GM23338 (cell line): ENCODE data around the gene CD28. TPM values are rescaled to one million over a fixed set of nuclear protein-coding genes. Genes with fewer than 3 reads are reported as not detected.

Experiments
- ATAC-seq: fragments of 200-7000 bp; cut with Tn5 transposase; 3 replicates; pipeline ENCODE4 v1.9.1; 2020
- DNase-seq: peaks from one replicate; pipeline ENCODE4 v3.0.0-alpha.2; 2015; ENCODE audit warnings: low spot score
- H2AFZ ChIP-seq: fragments of 200-600 bp; sonication (generic); 2 replicates; pipeline ENCODE4 v1.8.0; 2016; ENCODE audit warnings: antibody characterized with exemption, mild to moderate bottlenecking, moderate library complexity
- H3F3A ChIP-seq: fragments of 200-600 bp; sonication (generic); replicated peaks from 2 replicates; pipeline ENCODE4 v1.8.0; 2017; ENCODE audit warnings: antibody characterized with exemption, mixed run types, low read depth
- H3K27ac ChIP-seq: fragments of 200-600 bp; sonication (generic); 2 replicates; pipeline ENCODE4 v1.6.1; 2016; ENCODE audit warnings: low read depth
- H3K27me3 ChIP-seq: fragments of 200-600 bp; sonication (generic); 2 replicates; pipeline ENCODE4 v1.8.0; 2016; ENCODE audit warnings: mild to moderate bottlenecking, mixed run types, moderate library complexity; ENCODE audit not compliant: insufficient read depth
- H3K36me3 ChIP-seq: fragments of 200-600 bp; sonication (generic); 2 replicates; pipeline ENCODE4 v1.8.0; 2016; ENCODE audit warnings: mild to moderate bottlenecking; ENCODE audit not compliant: insufficient read depth
- H3K4me1 ChIP-seq: fragments of 200-600 bp; sonication (generic); 2 replicates; pipeline ENCODE4 v1.8.0; 2016; ENCODE audit warnings: mild to moderate bottlenecking, moderate library complexity; ENCODE audit not compliant: insufficient read depth
- H3K4me2 ChIP-seq: fragments of 200-600 bp; sonication (generic); 2 replicates; pipeline ENCODE4 v1.7.1; 2017; ENCODE audit warnings: mixed run types
- H3K4me3 ChIP-seq: fragments of 200-600 bp; sonication (generic); 2 replicates; pipeline ENCODE4 v1.6.1; 2016; ENCODE audit warnings: mixed run types
- H3K79me2 ChIP-seq: fragments of 200-600 bp; sonication (generic); replicated peaks from 2 replicates; pipeline ENCODE4 v1.8.0; 2017; ENCODE audit warnings: mild to moderate bottlenecking; ENCODE audit not compliant: insufficient read depth
- H3K9me2 ChIP-seq: fragments of 200-600 bp; sonication (generic); 2 replicates; pipeline ENCODE4 v1.8.0; 2017; ENCODE audit not compliant: insufficient read depth
- H4K20me1 ChIP-seq: fragments of 200-600 bp; sonication (generic); replicated peaks from 2 replicates; pipeline ENCODE4 v1.8.0; 2017; ENCODE audit warnings: mild to moderate bottlenecking; ENCODE audit not compliant: insufficient read depth
- H3K27ac Mint-ChIP-seq: 2 replicates; pipeline ENCODE4 v1.8.0; 2020; ENCODE audit warnings: inconsistent platforms, mild to moderate bottlenecking, moderate library complexity, mixed read lengths
- H3K27me3 Mint-ChIP-seq: 3 replicates; pipeline ENCODE4 v1.8.0; 2022; ENCODE audit warnings: low read depth, mild to moderate bottlenecking, moderate library complexity, mixed read lengths, inconsistent platforms; ENCODE audit not compliant: insufficient read depth, poor library complexity
- H3K36me3 Mint-ChIP-seq: 3 replicates; pipeline ENCODE4 v1.8.0; 2021; ENCODE audit warnings: low read depth, mild to moderate bottlenecking, inconsistent platforms, moderate library complexity, mixed read lengths
- H3K4me1 Mint-ChIP-seq: 3 replicates; pipeline ENCODE4 v1.8.0; 2020; ENCODE audit warnings: mild to moderate bottlenecking, inconsistent platforms, mixed read lengths
- H3K4me3 Mint-ChIP-seq: 3 replicates; pipeline ENCODE4 v1.8.0; 2021; ENCODE audit warnings: moderate library complexity, mild to moderate bottlenecking, inconsistent platforms, mixed read lengths
- H3K9me3 Mint-ChIP-seq: 3 replicates; pipeline ENCODE4 v1.8.0; 2020; ENCODE audit warnings: moderate library complexity, mild to moderate bottlenecking, inconsistent platforms, mixed read lengths
- EZH2 ChIP-seq: fragments of 200-600 bp; sonication (generic); IDR thresholded peaks from one replicate; pipeline ENCODE4 v1.8.0; 2017; ENCODE audit warnings: antibody characterized with exemption, mild to moderate bottlenecking, low read depth; ENCODE audit not compliant: unreplicated experiment
- NANOG ChIP-seq: IDR thresholded peaks from 2 replicates; pipeline ENCODE4 v1.6.1; 2016; ENCODE audit warnings: antibody characterized with exemption, borderline replicate concordance
- POLR2AphosphoS5 ChIP-seq: IDR thresholded peaks from 2 replicates; pipeline ENCODE4 v1.6.1; 2016; ENCODE audit warnings: antibody characterized with exemption, low read depth
- polyA plus RNA-seq: library from polyadenylated mRNA; unstranded; fragments of >200 nt; fragmentation: Nextera tagmentation; extraction: Ambion mirVana; gene quantifications from 2 replicates; pipeline ENCODE4 v1.2.1, GENCODE V29; 2016
- total RNA-seq: library from RNA; depleted of rRNA; stranded (reverse); fragments of >200 nt; shearing (Covaris generic); gene quantifications from 2 replicates; pipeline ENCODE4 v1.2.3, GENCODE V29; 2014
- TF ChIP-seq, protein P1 (sequence below): fragments of 250-450 bp; sonication (Bioruptor Pico); IDR thresholded peaks from 2 replicates; pipeline ENCODE4 v1.5.0; 2020; ENCODE audit warnings: mild to moderate bottlenecking, moderate library complexity
- TF ChIP-seq, protein P2 (sequence below): IDR thresholded peaks from one replicate; pipeline ENCODE4 v1.6.1; 2018; ENCODE audit warnings: antibody characterized with exemption; ENCODE audit not compliant: unreplicated experiment
- TF ChIP-seq, protein P3 (sequence below): IDR thresholded peaks from 2 replicates; pipeline ENCODE4 v1.6.1; 2016; ENCODE audit warnings: antibody characterized with exemption

Gene CD28
- total and polyA plus RNA-seq, 2 experiments from 2014 or later: not detected

DNA sequence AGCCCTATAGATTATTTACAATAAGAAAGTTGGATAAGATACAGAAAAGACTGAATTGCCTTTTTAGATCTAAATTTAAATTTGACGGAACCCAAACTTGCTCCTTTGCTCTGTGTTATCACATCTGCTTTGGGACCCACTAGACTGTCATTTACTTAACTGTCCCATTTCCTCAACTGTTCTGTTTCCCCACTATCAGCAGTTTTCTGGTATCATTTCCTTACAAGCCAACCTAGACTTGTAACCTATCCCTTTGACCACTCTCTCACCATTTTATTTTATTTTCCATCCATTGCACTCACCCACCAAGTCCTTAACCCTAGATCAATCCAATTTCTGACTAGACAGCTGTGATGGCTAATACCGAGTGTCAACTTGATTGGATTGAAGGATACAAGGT lies 38.6 kb upstream of the CD28 start (continued):
- TF ChIP-seq, protein P1, sequence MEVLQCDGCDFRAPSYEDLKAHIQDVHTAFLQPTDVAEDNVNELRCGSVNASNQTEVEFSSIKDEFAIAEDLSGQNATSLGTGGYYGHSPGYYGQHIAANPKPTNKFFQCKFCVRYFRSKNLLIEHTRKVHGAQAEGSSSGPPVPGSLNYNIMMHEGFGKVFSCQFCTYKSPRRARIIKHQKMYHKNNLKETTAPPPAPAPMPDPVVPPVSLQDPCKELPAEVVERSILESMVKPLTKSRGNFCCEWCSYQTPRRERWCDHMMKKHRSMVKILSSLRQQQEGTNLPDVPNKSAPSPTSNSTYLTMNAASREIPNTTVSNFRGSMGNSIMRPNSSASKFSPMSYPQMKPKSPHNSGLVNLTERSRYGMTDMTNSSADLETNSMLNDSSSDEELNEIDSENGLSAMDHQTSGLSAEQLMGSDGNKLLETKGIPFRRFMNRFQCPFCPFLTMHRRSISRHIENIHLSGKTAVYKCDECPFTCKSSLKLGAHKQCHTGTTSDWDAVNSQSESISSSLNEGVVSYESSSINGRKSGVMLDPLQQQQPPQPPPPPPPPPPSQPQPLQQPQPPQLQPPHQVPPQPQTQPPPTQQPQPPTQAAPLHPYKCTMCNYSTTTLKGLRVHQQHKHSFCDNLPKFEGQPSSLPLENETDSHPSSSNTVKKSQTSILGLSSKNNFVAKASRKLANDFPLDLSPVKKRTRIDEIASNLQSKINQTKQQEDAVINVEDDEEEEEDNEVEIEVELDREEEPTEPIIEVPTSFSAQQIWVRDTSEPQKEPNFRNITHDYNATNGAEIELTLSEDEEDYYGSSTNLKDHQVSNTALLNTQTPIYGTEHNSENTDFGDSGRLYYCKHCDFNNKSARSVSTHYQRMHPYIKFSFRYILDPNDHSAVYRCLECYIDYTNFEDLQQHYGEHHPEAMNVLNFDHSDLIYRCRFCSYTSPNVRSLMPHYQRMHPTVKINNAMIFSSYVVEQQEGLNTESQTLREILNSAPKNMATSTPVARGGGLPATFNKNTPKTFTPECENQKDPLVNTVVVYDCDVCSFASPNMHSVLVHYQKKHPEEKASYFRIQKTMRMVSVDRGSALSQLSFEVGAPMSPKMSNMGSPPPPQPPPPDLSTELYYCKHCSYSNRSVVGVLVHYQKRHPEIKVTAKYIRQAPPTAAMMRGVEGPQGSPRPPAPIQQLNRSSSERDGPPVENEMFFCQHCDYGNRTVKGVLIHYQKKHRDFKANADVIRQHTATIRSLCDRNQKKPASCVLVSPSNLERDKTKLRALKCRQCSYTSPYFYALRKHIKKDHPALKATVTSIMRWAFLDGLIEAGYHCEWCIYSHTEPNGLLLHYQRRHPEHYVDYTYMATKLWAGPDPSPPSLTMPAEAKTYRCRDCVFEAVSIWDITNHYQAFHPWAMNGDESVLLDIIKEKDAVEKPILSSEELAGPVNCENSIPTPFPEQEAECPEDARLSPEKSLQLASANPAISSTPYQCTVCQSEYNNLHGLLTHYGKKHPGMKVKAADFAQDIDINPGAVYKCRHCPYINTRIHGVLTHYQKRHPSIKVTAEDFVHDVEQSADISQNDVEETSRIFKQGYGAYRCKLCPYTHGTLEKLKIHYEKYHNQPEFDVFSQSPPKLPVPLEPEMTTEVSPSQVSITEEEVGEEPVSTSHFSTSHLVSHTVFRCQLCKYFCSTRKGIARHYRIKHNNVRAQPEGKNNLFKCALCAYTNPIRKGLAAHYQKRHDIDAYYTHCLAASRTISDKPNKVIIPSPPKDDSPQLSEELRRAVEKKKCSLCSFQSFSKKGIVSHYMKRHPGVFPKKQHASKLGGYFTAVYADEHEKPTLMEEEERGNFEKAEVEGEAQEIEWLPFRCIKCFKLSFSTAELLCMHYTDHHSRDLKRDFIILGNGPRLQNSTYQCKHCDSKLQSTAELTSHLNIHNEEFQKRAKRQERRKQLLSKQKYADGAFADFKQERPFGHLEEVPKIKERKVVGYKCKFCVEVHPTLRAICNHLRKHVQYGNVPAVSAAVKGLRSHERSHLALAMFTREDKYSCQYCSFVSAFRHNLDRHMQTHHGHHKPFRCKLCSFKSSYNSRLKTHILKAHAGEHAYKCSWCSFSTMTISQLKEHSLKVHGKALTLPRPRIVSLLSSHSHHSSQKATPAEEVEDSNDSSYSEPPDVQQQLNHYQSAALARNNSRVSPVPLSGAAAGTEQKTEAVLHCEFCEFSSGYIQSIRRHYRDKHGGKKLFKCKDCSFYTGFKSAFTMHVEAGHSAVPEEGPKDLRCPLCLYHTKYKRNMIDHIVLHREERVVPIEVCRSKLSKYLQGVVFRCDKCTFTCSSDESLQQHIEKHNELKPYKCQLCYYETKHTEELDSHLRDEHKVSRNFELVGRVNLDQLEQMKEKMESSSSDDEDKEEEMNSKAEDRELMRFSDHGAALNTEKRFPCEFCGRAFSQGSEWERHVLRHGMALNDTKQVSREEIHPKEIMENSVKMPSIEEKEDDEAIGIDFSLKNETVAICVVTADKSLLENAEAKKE (CRISPR knock-in tag): no peak
- TF ChIP-seq, protein P2, sequence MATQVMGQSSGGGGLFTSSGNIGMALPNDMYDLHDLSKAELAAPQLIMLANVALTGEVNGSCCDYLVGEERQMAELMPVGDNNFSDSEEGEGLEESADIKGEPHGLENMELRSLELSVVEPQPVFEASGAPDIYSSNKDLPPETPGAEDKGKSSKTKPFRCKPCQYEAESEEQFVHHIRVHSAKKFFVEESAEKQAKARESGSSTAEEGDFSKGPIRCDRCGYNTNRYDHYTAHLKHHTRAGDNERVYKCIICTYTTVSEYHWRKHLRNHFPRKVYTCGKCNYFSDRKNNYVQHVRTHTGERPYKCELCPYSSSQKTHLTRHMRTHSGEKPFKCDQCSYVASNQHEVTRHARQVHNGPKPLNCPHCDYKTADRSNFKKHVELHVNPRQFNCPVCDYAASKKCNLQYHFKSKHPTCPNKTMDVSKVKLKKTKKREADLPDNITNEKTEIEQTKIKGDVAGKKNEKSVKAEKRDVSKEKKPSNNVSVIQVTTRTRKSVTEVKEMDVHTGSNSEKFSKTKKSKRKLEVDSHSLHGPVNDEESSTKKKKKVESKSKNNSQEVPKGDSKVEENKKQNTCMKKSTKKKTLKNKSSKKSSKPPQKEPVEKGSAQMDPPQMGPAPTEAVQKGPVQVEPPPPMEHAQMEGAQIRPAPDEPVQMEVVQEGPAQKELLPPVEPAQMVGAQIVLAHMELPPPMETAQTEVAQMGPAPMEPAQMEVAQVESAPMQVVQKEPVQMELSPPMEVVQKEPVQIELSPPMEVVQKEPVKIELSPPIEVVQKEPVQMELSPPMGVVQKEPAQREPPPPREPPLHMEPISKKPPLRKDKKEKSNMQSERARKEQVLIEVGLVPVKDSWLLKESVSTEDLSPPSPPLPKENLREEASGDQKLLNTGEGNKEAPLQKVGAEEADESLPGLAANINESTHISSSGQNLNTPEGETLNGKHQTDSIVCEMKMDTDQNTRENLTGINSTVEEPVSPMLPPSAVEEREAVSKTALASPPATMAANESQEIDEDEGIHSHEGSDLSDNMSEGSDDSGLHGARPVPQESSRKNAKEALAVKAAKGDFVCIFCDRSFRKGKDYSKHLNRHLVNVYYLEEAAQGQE: no peak
- no peak for TF ChIP-seq NANOG

DNA sequence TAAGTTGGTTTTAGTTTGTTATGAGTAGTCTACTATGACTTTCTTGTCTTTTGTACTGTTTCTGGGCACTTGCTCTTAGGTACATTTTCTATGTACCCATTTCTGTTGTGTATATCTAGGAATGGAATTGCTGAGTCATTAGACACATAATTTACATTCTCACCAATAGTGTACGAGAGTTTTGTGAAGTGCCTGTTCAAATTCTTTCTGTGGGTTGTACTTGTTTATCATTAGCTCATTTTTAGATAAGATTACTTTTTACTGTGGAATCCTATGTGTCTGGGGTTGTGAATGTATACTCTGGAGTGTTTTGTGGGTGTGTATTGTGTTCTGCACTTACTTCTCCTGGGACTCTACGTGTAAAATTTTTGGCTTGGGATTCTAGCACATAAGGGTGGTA lies 36.6 kb upstream of the CD28 start:
- no peak for ATAC-seq
- H3F3A ChIP-seq: no peaks in the 10 kb centered on the region
- no peak overlapping the region for H3K27ac ChIP-seq
- Mint-ChIP-seq H3K9me3 (peaks cover 3% of the 10 kb centered on the region; the same call in 2 of the 3 replicates), H3K36me3 (no peaks in the 10 kb centered on the region), H3K27ac (no peak overlapping the region), H3K4me1 (peaks cover 2% of the 10 kb centered on the region), H3K27me3 (no peaks in the 10 kb centered on the region), H3K4me3 (no peak overlapping the region)
- no peak overlapping the region for H3K4me3 ChIP-seq
- H3K36me3 ChIP-seq: no peaks in the 10 kb centered on the region
- no peak overlapping the region for H2AFZ ChIP-seq
- no peak overlapping the region for H3K4me2 ChIP-seq
- H3K27me3 ChIP-seq: no peaks in the 10 kb centered on the region
- 0 out of 2 replicates have a peak, but pooled peaks cover 7% of the 10 kb centered on the region for H3K9me2 ChIP-seq
- H4K20me1 ChIP-seq: no peaks in the 10 kb centered on the region
- no peak for DNase-seq
- 0 out of 2 replicates have a peak, but pooled peaks cover 3% of the 10 kb centered on the region for H3K4me1 ChIP-seq
- no peaks in the 10 kb centered on the region for H3K79me2 ChIP-seq
- TF ChIP-seq, protein P3, sequence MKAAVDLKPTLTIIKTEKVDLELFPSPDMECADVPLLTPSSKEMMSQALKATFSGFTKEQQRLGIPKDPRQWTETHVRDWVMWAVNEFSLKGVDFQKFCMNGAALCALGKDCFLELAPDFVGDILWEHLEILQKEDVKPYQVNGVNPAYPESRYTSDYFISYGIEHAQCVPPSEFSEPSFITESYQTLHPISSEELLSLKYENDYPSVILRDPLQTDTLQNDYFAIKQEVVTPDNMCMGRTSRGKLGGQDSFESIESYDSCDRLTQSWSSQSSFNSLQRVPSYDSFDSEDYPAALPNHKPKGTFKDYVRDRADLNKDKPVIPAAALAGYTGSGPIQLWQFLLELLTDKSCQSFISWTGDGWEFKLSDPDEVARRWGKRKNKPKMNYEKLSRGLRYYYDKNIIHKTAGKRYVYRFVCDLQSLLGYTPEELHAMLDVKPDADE: no peak
- TF ChIP-seq EZH2 (no peak), POLR2AphosphoS5 (no peak)
